Kidney (tissue), 14 donors: ENCODE results near the gene APOO. TPM values are rescaled to one million over a fixed set of nuclear protein-coding genes. Genes with fewer than 3 reads are reported as not detected.

Experiments
- DNase-seq, 5 donors: peaks; one replicate each; pipeline ENCODE4 v3.0.0-alpha.2; 2013 to 2020
- FAIRE-seq: peaks from 2 replicates; lab custom pipeline; 2012; peaks lifted over from hg19 to GRCh38; lab: Jason Lieb, UNC
- H3K27ac ChIP-seq, 2 donors: one replicate each; pipeline ENCODE4 v1.7.0; 2013; ENCODE audit warnings: low read depth in 2 of 2, low read length in 2 of 2, inconsistent platforms in 1 of 2
- H3K27me3 ChIP-seq: one replicate; pipeline ENCODE4 v1.7.1; 2013; ENCODE audit warnings: low read length, inconsistent platforms; ENCODE audit not compliant: control insufficient read depth, insufficient read depth
- H3K36me3 ChIP-seq, 3 donors: one replicate each; pipeline versions ENCODE4 v1.7.0 to v1.7.1; 2013; ENCODE audit warnings: low read length in 3 of 3, control low read depth in 1 of 3, inconsistent platforms in 1 of 3; ENCODE audit not compliant: insufficient read depth in 3 of 3, control insufficient read depth in 2 of 3
- H3K4me1 ChIP-seq, 3 donors: one replicate each; pipeline versions ENCODE4 v1.7.0 to v1.7.1; 2013; ENCODE audit warnings: low read length in 3 of 3, inconsistent platforms in 1 of 3, low read depth in 1 of 3; ENCODE audit not compliant: control insufficient read depth in 2 of 3, insufficient read depth in 2 of 3
- H3K4me3 ChIP-seq, 3 donors: one replicate each; pipeline versions ENCODE4 v1.7.0 to v1.8.1; 2013; ENCODE audit warnings: low read length in 3 of 3, control low read depth in 1 of 3, inconsistent platforms in 1 of 3
- H3K9ac ChIP-seq, 3 donors: one replicate each; pipeline versions ENCODE4 v1.7.0 to v1.7.1; 2013; ENCODE audit warnings: low read length in 3 of 3, control low read depth in 1 of 3, inconsistent platforms in 1 of 3
- H3K9me3 ChIP-seq, 3 donors: one replicate each; pipeline versions ENCODE4 v1.7.0 to v1.7.1; 2013; ENCODE audit warnings: low read length in 3 of 3, control low read depth in 1 of 3, inconsistent platforms in 1 of 3; ENCODE audit not compliant: control insufficient read depth in 2 of 3, insufficient read depth in 1 of 3
- intact Hi-C: fragments of 100-400 bp; cut with DNase I; formaldehyde crosslinking; loops from one replicate; pipeline ENCODE4 v1.11.1; 2022
- polyA plus RNA-seq: library from polyadenylated mRNA; stranded (reverse); fragments of 350-450 nt; fragmentation: Illumina TruSeq; extraction: RNeasy Lipid Tissue Mini Kit (QIAGEN cat#74804); gene quantifications from one replicate; pipeline ENCODE4 v1.2.3, GENCODE V29; 2014; ENCODE audit warnings: low read depth, low replicate concordance; ENCODE audit not compliant: insufficient read depth
- total RNA-seq: library from RNA; stranded (reverse); fragmentation: NEBNext Ultra II Directional; extraction: Animal tissue kit (Norgen Biotek cat#: 25700); gene quantifications from one replicate; pipeline ENCODE4 v1.2.1, GENCODE V29; 2021
- TF ChIP-seq, protein P1 (sequence below): IDR thresholded peaks from 3 replicates; pipeline ENCODE4 v1.5.1; 2012; ENCODE audit warnings: mild to moderate bottlenecking, moderate library complexity, borderline replicate concordance; ENCODE audit not compliant: insufficient read depth; ENCODE audit errors: extremely low read depth
- donor health status: control.
- donor health status: control.
- donor health status: control.
- donor health status: control.
- donor health status: control.
- donor health status: DM: yes; HTN: yes; CAD: no.
- donor health status: Normal renal cell carcinoma (clear cell type).

Gene APOO
- total and polyA plus RNA-seq, 2 donors from 2014 or later: 30.4 to 110 TPM

DNA sequence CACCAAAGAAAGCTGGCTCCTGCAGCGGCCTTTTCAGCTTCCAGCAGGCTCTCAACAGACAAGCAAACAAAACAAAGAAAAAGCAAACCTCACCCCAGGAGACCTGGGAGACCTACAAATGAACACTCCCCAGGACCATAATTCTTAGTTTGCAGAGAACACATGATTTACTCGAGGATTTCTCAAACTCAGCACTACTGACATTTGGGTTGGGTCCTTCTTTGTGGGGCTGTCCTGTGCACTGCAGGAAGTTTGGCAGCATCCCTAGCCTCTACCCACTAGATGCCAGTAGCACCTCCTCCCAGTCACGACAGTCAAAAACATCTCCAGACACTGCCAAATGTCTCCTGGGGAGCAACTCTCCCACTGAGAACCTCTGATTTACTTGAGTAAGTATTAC, 21.9 kb downstream of the APOO start:
- TF ChIP-seq, protein P1, sequence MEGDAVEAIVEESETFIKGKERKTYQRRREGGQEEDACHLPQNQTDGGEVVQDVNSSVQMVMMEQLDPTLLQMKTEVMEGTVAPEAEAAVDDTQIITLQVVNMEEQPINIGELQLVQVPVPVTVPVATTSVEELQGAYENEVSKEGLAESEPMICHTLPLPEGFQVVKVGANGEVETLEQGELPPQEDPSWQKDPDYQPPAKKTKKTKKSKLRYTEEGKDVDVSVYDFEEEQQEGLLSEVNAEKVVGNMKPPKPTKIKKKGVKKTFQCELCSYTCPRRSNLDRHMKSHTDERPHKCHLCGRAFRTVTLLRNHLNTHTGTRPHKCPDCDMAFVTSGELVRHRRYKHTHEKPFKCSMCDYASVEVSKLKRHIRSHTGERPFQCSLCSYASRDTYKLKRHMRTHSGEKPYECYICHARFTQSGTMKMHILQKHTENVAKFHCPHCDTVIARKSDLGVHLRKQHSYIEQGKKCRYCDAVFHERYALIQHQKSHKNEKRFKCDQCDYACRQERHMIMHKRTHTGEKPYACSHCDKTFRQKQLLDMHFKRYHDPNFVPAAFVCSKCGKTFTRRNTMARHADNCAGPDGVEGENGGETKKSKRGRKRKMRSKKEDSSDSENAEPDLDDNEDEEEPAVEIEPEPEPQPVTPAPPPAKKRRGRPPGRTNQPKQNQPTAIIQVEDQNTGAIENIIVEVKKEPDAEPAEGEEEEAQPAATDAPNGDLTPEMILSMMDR: no peak
- Histone ChIP-seq H3K27me3 (no peaks in the 10 kb centered on the region), H3K9ac (no peak overlapping the region), H3K36me3 (no peaks in the 10 kb centered on the region), H3K27ac (no peak overlapping the region), H3K4me3 (no peak overlapping the region), H3K9me3 (no peaks in the 10 kb centered on the region), H3K4me1 (peaks cover 0 to 6% (median 0%) of the 10 kb centered on the region in 3 donors)
- no peak for FAIRE-seq
- DNase-seq: no peak
- intact Hi-C loops: no loop called here

DNA sequence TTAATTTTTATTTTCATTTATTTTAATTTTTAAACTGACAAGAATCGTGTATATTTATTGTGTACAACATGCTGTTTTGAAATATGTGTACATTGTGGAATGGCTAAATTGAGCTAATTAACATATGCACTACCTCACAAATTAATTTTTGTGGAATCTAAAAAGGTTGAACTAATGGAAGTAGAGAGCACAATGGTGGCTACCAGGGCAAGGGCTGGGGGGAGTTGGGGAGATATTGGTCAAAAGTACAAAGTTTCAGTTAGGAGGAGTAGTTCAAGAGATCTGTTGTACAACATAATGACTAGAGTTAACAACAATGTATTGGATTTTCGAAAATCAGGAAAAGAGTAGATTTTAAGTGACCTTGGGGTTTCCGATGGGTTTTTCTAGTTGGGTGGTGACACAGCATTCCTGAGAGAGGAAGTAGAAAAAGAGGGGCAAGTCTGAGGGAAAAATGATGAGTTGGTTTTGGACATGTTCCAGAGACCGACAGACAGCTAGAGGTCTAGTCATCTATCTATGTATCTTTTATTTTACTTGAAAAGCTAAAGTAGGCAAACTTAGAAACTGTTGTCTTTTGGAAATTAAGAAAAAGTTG, 23.2 kb downstream of the APOO start:
- intact Hi-C loops: no loop called here
- H3K4me3 ChIP-seq: no peak overlapping the region
- H3K9me3 ChIP-seq: no peaks in the 10 kb centered on the region
- FAIRE-seq (no peak), DNase-seq (no peak)
- peaks cover 0 to 6% (median 0%) of the 10 kb centered on the region in 3 donors for H3K4me1 ChIP-seq
- no peaks in the 10 kb centered on the region for H3K27me3 ChIP-seq
- H3K9ac ChIP-seq: no peak overlapping the region
- TF ChIP-seq, protein P1: no peak
- H3K36me3 ChIP-seq: no peaks in the 10 kb centered on the region
- no peak overlapping the region for H3K27ac ChIP-seq

DNA sequence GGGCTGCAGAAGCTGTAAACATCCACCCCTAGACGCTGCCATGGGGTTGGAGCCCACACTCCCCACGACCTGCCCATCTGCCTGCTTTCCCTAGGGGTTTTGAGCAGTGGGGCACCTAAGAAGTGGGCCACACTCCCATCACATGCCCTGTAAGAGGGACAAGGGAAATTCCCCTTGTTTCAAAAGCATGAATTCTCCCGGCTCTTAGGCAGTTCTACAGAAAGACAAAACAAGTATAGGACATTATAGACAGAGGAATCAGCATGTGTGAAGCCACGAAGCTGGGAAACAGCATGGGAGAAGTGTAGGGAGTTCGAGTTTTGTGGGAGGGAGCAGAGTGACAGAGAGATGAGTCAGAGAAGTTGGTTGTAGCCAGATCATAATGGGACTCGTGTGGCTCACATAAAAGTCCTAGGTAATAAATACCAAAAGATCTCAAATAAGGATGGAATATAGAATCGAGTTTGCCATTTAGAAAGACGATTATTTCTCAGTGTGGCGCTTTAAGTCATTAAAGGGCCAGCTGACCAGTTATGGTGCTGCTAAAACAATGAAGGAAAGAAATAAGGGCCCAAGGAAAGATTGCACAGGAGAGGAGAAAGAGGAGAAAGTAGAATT, 23.9 kb downstream of the APOO start:
- TF ChIP-seq, protein P1: no peak
- Histone ChIP-seq H3K9me3 (no peaks in the 10 kb centered on the region), H3K27me3 (no peaks in the 10 kb centered on the region), H3K36me3 (no peaks in the 10 kb centered on the region), H3K27ac (no peak overlapping the region), H3K4me3 (no peak overlapping the region), H3K4me1 (peaks cover 0 to 6% (median 0%) of the 10 kb centered on the region in 3 donors), H3K9ac (no peak overlapping the region)
- intact Hi-C loops: no loop called here
- no peak for DNase-seq
- no peak for FAIRE-seq
